NCI-H2107 (cell line): ENCODE results near the gene NLRP1.

Experiments used
- DNase-seq: peaks from one replicate; lab custom pipeline; 2025; lab: John Stamatoyannopoulos, UW

Gene NLRP1

DNA sequence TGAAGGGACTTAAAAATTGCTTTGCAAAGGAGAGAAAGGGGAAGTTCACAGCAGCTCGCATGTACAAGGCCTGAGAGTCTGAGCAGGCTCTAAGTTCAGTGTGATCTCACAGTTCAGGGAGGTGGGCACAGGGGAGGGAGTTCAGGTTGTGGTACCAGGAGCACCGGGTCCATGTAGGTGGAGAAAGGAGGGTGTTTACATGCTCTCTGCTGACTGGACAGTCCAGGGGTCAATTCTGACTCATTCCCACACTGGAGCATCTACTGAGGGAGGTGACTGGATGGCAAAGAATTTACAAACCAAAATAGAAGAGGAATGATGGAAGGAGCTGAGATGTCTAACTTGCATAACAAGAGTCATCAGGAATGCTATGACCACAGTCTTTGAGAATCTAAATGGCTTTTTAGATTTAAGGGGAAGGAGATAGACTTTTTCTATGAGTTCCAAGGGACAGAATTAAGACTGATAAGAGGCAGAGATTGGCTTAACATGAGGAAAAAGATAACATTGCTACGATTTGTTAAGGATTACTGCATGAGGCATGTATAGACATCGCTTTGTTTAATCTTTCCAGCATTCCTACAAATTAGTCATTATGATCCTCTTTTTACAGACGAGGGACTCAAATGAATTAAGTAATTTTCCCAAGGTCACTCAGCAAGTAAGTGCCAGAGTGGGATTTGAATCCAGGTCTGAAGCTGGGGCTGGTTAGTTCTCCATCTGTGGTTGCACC is 68.1 kb downstream of the NLRP1 start:
- no peak for DNase-seq

GRCh38 chr17:5514976-5515375 is 69.3 kb downstream of the NLRP1 start:
- no peak for DNase-seq

- no peak for DNase-seq
Observed at GRCh38 chr17:5513628-5514027, 70.7 kb downstream of the NLRP1 start.

GRCh38 chr17:5511401-5512225 is 72.7 kb downstream of the NLRP1 start:
- no peak for DNase-seq

DNA sequence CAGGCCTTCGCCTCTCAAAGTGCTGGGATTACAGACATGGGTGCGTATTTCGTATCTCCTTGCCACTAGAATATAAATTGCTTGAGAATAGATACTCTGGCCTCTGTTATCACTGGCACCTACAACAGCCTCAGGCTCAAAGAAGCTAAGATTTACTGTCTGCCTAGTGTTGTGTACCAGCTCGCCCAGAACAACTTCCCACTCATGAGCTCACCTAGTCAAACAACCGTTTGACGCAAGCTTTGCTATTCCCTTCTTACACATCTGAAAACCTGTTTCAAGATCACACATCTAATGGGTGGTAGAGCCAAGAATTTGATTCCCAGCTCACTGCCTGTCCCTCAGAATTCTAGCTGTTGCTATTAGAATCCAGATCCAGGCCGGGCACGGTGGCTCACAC is 73.5 kb downstream of the NLRP1 start:
- no peak for DNase-seq

- no peak for DNase-seq
Observed at GRCh38 chr17:5509482-5509881, 74.8 kb downstream of the NLRP1 start.

DNA sequence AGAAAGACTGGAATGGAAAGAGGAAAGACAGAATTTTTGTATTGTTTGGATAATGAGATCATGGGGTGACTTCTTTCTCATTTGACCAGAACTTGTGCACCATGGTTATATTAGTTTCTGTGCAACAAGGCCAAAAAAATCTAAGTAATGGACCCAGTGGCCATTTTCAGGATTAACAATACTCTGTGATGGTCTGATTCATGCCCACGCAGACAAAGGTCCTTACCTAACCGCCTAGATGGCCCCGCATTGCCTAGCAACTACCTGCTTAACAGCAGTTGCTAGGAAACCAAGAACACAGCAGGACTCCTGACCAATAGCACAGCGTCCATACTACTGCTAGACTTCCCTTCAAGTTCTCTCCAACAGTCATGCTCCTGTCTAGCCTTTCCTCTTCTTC is 75.5 kb downstream of the NLRP1 start:
- no peak for DNase-seq

DNA sequence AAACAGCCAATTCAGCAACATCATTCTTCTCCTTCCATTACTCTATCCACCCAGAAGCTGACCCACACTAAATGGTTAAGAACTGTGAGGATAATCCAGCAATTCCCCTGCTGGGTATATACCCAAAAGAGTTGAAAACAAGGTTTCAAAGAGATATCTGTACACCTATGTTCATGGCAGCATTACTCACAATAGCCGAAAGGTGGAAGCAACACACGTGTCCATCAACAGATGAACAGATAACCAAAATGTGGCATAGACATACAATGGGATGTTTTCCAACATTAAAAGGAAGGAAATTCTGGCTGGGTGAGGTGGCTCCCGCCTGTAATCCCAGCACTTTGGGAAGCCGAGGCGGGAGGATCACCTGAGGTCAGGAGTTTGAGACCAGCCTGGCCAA is 78.0 kb downstream of the NLRP1 start:
- DNase-seq = no peak

- no peak for DNase-seq
Observed at GRCh38 chr17:5502552-5502951, 81.8 kb downstream of the NLRP1 start.

DNA sequence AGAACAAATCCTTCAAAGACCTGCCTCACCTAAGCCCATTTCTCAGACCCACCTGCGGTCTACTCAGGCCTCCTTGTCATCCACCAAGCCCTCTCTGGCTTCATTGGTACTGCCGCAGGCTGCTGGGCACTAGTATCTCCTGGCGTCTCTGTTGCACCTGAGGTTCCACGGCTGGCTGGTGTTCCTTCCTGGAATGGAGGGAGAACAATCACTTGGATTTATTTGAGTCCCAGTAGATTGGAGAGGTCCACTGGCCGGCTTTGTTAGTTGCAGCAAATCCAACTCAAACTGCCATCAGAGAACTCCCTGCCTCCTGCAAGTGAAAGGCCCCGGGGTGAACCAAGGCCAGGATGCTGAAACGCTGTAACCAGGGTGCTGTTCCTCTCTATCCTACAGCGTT is 82.6 kb downstream of the NLRP1 start:
- DNase-seq = no peak

DNA sequence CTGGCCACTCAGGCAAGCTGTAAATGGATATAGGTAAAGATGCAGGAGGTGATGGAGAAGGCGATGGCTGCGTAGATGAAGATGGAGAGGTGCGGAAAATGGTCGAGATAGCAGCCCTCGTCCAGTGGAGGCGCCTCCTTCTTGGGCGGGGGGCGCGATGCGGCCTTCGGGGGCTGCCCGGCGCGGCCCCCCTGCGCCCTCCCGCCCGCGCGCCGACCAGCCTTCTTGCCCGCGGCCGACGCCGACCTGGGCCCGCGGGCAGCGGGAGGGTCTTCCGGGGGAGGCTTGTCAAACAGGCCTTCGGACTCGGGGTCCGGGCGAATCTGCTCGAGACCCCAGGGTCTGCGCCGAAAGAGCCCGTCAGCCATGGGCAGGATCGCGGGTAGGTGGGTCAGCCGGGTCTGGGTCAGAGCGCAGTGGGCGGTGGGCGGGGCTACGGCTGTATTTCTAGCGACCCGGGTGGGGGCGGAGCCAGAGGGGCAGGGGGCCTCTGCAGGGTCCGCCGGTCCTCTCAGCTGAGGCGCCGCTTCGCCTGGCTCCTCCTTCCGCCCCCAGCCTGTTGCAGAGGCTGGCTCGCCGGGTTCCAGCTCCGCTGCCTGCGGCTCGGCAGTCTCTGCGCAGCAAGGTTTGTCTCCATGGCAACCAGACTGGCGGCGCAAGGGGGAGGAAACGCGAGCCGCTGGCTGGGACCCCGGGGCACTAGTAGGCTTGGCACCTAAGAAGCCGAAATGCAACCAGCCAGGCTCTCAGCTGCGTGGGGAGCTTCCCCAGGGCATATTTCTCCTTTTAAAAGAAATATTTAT is 83.5 kb downstream of the NLRP1 start:
- peak; percentile 14 for DNase-seq

DNA sequence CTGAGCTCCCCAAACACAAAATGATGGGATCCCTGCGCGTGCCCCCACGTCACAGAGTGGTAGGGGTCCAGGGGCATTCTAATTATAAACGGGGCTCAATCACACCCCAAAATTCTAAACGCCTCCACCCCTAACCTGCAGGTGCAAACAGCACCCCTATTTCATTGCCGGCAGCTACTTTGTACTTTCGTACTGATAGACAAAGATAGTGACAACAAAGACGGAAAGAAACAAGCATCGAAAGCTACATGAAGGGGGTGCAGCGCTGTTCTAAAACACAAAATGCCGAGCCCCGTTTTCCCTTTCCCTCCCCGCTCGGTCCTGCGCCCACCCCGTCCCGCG is 84.1 kb downstream of the NLRP1 start:
- no peak for DNase-seq

- DNase-seq = no peak
Observed at GRCh38 chr17:5499476-5500231, 84.7 kb downstream of the NLRP1 start.

DNA sequence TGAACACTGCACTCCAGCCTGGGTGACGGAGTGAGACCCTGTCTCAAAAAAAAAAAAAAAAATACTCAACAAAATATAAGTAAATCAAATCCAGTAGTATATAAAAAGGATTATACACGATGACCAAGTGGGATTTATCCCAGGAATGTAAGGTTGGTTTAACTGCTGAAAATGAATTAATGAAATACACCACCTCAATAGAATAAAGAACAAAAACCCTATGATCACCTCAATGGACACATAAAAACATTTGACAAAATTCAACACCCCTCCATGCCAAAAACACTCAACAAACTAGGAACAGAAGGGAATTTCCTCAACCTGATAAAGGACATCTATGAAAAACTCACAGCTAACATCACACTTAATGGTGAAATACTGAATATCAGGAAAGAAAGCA is 91.3 kb downstream of the NLRP1 start:
- no peak for DNase-seq

DNA sequence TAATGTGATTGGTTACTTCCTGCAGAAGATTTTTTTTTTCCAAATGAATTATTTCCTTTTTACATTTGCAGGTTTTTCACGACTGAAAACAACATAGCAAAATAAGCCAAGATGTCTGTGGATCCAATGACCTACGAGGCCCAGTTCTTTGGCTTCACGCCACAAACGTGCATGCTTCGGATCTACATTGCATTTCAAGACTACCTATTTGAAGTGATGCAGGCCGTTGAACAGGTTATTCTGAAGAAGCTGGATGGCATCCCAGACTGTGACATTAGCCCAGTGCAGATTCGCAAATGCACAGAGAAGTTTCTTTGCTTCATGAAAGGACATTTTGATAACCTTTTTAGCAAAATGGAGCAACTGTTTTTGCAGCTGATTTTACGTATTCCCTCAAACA is 95.6 kb downstream of the NLRP1 start:
- DNase-seq = no peak

- peak; percentile 92 for DNase-seq
Observed at GRCh38 chr17:5486206-5487124, 97.8 kb downstream of the NLRP1 start, which contains the start of gene MIS12. Gene MIS12, plus strand, starts transcription at chr17:5486566. Its CDS starts 2,297 bp downstream, at chr17:5488863.

- DNase-seq = no peak
Observed at GRCh38 chr17:5485270-5486205, 98.8 kb downstream of the NLRP1 start, which contains the start of gene DERL2. Gene DERL2, minus strand, starts transcription at chr17:5486178. Its CDS starts 17 bp downstream, at chr17:5486161.

- DNase-seq = no peak
Observed at GRCh38 chr17:5481451-5481850, 102.9 kb downstream of the NLRP1 start.

- no peak for DNase-seq
Observed at GRCh38 chr17:5480962-5481361, 103.3 kb downstream of the NLRP1 start.

DNA sequence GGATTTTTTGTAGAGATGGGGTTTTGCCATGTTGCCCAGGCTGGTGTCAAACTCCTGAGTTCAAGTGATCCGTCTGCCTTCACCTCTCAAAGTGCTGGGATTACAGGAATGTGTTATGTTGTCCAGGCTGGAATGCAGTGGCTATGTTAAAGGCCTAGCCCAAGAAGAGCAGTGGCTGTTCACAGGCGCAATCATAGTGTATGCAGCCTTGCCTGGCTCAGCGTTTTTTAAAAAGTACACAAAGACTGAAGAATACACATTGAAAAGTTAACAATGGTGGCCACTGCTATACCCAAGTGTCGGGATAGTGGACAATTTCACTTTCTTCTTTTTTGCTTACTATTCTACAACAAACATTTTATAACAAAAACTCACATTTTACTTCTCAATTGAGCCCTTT is 105.3 kb downstream of the NLRP1 start:
- DNase-seq = no peak
